ENCODE measurements around the gene LIPM. TPM values are rescaled to one million over a fixed set of nuclear protein-coding genes. Genes with fewer than 3 reads are reported as not detected.

The LIPM gene
- total RNA-seq, 2 donors from 2014 or later = 0.67 to 0.83 TPM

GRCh38 chr10:88830643-88831268 lies 28.2 kb downstream of the LIPM start:
- no peaks in the 10 kb centered on the region for H3K27me3 ChIP-seq
- DNase-seq (ENCODE audit: low spot score) = no peak
- H3K4me3 ChIP-seq = no peak overlapping the region
- no peak overlapping the region for H3K27ac ChIP-seq
- no peaks in the 10 kb centered on the region for H3K36me3 ChIP-seq
- no peaks in the 10 kb centered on the region for H3K4me1 ChIP-seq
- H3K9me3 ChIP-seq = no peaks in the 10 kb centered on the region
- TF ChIP-seq CTCF (IDR thresholded peaks at IDR 0.05) = no peak

- Histone ChIP-seq H3K27me3 (no peaks in the 10 kb centered on the region), H3K27ac (no peak overlapping the region), H3K36me3 (no peaks in the 10 kb centered on the region), H3K4me3 (no peak overlapping the region), H3K9me3 (no peaks in the 10 kb centered on the region), H3K4me1 (no peaks in the 10 kb centered on the region)
- DNase-seq (ENCODE audit: low spot score) = no peak
- TF ChIP-seq CTCF (IDR thresholded peaks at IDR 0.05) = no peak
Observed at GRCh38 chr10:88831709-88832108, 29.2 kb downstream of the LIPM start.

- H3K27me3 ChIP-seq = no peaks in the 10 kb centered on the region
- H3K4me1 ChIP-seq = no peaks in the 10 kb centered on the region
- H3K4me3 ChIP-seq = no peak overlapping the region
- TF ChIP-seq CTCF (IDR thresholded peaks at IDR 0.05) = no peak
- DNase-seq (ENCODE audit: low spot score) = no peak
- H3K27ac ChIP-seq = no peak overlapping the region
- H3K9me3 ChIP-seq = no peaks in the 10 kb centered on the region
- no peaks in the 10 kb centered on the region for H3K36me3 ChIP-seq
Observed at GRCh38 chr10:88832376-88832775, 29.8 kb downstream of the LIPM start.

- no peaks in the 10 kb centered on the region for H3K9me3 ChIP-seq
- H3K4me1 ChIP-seq = no peaks in the 10 kb centered on the region
- no peak overlapping the region for H3K27ac ChIP-seq
- no peak overlapping the region for H3K4me3 ChIP-seq
- no peaks in the 10 kb centered on the region for H3K27me3 ChIP-seq
- TF ChIP-seq CTCF (IDR thresholded peaks at IDR 0.05) = no peak
- H3K36me3 ChIP-seq = no peaks in the 10 kb centered on the region
- no peak for DNase-seq (ENCODE audit: low spot score)
Observed at GRCh38 chr10:88833156-88833555, 30.6 kb downstream of the LIPM start.

- Histone ChIP-seq H3K27me3 (no peaks in the 10 kb centered on the region), H3K4me1 (no peaks in the 10 kb centered on the region), H3K27ac (no peak overlapping the region), H3K4me3 (no peak overlapping the region), H3K9me3 (no peaks in the 10 kb centered on the region), H3K36me3 (no peaks in the 10 kb centered on the region)
- TF ChIP-seq CTCF (IDR thresholded peaks at IDR 0.05) = no peak
- no peak for DNase-seq (ENCODE audit: low spot score)
Observed at GRCh38 chr10:88833723-88834122, 31.2 kb downstream of the LIPM start.

Measured in right atrium auricular region (tissue), 2 donors.